ENCODE results near the gene LCTL. TPM values are rescaled to one million over a fixed set of nuclear protein-coding genes. Genes with fewer than 3 reads are reported as not detected.
"Not testable (repeated sequence)": the region's sequence is repeated elsewhere in the genome, so short reads cannot be mapped to it uniquely, and the experiment has no call there.

Gene LCTL
- total RNA-seq, 1 donor from 2014 or later, result 0.41 TPM

DNA sequence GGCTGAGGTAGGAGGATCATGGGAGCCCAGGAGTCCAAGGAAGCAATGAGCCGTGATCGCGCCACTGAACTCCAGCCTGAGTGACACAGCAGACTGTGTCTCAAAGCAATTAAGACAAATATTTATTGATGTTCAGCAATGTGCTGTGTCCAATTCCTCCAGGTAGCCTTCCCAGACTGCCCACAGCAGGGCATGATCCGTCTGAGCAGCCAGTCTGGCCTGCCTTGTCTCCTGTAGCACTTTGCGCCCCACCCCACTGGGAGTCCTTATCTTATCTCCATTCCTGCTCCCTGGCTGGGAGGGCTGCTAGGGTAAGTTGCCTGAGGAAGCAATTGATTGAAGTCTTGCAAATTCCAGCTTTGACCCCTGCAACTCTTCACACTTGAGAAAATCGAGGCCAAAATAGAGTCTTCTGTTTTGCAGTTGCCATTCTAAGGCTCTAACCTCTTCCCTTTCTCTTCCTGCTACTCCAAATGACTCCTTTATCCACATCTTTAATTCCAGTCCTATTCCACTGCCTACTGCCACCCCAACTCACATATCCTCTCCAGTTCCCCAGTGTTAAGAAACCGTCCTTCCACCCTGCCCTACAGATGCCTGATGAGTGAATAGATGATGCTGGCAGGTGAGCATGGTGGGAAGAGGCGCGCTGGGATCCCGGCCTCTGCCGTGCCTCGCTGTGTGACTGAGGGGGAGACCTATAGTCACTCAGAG, 26.9 kb upstream of the LCTL start:
- DNase-seq (ENCODE audit: low spot score in 2 of 2), result no peak
- FAIRE-seq, result no peak

DNA sequence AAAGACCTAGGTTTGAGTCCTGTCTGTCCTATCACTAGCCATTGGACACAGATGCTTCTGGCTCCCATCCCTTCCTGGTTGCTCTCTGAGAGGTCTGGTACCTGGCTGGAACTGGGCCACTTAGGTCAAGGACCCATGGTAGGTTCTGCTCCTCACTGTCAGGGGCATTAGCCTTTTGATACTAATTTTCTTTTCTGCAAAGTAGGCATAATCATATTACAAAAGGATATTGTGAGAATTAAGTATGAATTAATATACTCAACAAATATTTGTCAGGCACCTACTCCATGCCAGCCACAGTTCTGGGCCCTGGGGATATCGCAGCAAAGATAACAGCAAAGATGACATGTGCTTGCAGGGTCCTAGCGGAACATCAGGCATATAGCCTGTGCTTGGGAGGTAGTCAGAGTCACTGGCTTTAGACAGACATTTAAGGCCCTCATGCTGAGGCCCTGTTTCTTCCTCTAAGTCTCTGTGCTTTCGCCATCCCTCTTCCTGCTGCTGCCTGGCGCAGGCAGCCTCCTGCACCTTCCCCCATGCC, 25.6 kb upstream of the LCTL start:
- FAIRE-seq (no peak), DNase-seq (ENCODE audit: low spot score in 2 of 2) (no peak)

DNA sequence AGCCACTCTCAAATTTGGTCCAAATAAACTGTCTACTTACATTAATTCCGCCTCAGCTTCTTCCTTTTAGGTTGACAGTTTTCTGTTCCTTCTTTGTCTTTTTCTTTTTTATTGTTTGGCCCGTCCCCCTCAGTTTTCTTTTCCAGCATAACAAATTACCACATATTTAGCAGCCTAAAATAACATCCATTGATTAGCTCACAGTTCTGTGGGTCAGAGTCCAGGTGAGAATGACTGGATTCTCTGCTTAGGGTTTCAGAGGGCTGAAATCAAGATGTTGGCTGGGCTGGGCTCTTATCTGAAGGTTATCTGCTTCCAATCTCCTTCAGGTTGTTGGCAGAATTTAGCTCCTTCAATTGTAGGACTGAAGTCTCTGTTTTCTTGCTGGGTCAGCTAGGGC, 24.6 kb upstream of the LCTL start:
- no peak for FAIRE-seq
- DNase-seq (ENCODE audit: low spot score in 2 of 2), result no peak

DNA sequence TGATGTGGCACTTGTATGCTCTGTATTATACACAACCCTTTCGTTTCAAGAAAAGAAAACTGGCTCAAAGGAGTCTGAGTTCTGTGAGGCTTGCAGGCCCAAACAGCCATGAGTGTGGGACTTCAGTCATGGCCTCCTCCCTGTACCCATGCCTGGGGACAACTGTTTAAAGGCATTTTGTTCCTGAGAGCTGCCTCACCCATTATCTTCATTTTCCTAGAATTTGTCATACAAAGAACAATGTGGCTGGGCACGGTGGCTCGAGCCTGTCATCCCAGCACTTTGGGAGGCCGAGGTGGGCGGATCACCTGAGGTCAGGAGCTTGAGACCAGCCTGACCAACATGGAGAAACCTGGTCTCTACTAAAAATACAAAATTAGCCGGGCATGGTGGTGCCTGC, 23.6 kb upstream of the LCTL start:
- not testable (repeated sequence) for DNase-seq (ENCODE audit: low spot score in 2 of 2)

DNA sequence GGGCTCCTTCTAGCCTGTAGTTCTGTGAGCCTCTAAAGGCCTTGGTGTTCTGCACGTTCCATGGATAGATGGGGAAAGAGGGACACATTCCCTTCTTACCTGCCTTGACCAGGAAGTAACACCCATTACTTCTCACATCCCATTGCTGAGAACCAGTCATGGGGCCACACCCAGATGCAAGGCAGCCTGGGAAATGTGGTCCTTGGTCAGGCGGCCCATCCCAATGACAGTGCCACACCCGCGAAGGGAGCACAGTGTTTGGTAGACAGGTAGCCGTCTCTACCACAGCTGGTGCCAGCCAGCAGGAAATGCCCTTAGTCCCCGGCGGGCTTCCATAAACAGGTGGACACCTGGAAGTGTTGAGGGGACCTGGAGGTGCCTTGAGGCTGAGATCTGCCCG, 23.2 kb upstream of the LCTL start:
- DNase-seq (ENCODE audit: low spot score in 2 of 2) (no peak), FAIRE-seq (no peak)

More for the DNA sequence above, 23.6 kb upstream of the LCTL start:
- FAIRE-seq, result not testable (repeated sequence)

DNA sequence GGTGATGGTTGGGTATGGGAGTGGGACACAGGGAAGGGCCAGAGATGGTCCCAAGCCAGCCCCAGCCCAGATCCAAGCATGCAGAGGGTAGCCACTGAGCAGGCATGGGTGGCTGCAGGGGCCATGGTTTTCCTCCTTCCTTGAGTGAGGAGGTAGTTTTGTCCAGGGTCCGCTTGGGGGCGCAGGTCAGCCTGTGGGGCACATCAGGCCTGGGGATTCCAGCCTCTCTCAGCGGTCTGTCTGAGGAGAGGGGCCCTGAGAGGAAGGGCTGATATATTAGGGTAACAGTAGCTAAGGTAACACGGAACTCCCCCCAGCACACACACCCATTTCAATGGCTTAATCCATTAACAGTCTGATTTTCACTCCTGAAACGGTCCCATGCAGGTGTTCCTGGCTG, 22.7 kb upstream of the LCTL start:
- DNase-seq (ENCODE audit: low spot score in 2 of 2) (no peak), FAIRE-seq (no peak)

DNA sequence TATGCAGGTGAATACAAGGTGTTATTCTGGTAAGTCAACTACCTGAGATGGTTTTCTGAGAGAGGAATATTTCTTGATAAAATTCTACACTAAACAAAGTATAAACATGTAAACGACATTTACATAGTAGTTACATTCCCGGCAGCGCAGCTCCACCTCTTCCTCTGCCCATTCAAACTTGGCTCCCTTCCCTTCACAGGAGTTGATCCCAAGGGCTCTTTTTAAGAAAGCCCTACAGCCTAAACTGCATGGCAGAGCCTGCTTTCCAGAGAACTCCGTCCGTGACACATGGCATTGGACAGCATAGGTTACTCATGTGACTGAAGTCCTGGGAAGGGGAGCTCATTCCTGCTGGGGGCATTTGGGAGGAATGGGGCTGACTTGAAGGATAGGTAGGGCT, 22.0 kb upstream of the LCTL start:
- DNase-seq (ENCODE audit: low spot score in 2 of 2), result no peak
- FAIRE-seq, result no peak

DNA sequence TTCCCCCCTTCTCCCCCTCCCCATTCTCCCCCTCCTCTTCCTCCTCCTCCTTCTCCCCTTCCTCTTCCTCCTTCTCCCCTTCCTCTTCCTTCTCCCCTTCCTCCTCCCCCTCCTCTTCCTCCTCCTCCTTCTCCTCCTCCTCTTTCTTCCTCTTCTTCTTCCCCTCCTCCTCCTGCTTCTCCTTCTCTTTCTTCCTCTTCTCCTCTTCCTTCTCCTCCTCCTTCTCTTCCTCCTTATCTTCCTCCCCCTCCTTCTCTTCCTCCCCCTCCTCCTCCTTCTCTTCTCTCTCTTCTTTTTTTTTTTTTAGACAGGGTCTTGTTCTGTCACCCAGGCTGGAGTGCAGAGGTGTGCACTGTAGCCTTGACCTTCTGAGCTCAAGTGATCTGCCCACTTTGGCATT, 21.2 kb upstream of the LCTL start:
- no peak for DNase-seq (ENCODE audit: low spot score in 2 of 2)
- FAIRE-seq, result no peak

DNA sequence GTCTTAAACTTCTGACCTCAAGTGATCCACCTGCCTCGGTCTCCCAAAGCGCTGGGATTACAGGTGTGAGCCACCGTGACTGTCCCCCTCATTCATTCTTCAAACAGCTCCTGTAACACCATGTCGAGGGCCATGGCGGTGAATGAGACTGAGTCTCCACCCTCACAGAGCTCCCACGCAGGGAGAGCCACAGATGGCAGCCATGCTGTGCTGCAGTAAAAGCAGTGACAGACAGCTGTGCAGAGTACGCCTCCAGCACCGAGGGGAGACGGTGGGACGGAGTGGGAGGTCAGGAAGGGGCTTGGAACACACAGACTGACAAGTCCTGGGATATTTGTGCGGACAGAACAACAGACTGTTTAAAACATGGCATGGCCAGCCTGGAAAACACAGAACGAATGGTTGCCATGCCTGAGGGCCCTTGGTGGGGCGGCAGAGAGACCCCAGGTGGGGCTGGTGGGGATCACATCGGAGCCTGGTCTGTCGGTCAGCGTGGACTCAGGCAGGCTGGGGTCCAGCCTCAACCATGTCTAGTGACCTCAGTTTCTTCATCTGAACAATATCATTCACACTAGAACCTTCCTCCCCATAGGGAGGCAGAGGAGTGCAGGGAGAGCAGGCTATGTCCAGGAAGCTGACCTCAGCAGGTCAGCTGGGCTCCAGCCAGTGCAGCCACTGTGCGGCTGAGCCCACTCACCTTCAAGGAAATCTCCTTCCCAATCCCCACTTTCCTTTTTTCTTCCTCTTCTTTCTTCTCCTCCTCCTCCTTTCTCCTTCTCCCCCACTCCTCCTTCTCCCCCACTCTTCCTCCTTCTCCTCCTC, 20.6 kb upstream of the LCTL start:
- no peak for FAIRE-seq
- DNase-seq (ENCODE audit: low spot score in 2 of 2), result no peak

DNA sequence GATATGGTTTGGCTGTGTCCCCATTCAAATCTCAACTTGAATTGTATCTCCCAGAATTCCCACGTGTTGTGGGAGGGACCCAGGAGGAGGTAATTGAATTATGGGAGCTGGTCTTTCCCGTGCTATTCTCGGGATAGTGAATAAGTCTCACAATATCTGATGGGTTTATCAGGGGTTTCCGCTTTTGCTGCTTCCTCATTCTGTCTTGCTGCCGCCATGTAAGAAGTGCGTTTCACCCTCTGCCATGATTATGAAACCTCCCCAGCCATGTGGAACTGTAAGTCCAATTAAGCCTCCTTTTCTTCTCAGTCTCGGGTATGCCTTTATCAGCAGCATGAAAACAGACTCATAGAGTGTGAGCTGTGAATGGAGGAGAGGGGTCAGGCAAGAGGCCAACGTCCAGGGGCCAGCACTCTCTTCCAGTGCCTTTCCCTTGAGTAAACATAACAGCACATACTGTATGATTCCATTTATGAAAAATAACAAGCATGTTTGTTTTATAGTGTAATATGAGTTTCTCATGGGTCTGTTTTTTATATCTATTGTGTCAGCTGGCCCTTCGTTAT, 16.3 kb upstream of the LCTL start:
- FAIRE-seq, result no peak
- no peak for DNase-seq (ENCODE audit: low spot score in 2 of 2)

DNA sequence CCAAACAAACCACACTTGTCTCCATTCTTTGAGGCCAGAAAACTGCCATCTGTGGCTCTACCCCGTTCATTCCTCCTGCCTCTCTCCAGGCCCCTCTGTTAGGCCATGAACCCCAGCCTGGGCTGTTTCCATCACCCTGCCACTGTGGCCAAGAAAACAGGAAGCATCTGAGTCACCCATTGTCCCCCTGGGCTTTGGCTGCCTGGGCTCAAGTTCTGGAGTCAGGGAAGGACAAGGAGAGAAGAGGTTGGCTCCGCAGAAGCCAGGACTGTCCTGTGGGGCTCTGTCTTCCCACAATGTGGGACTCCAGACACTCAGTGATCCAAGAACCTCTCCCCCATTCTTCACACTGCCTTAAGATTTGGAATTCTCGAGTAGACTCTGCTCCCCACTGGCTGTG, 14.8 kb upstream of the LCTL start:
- no peak for FAIRE-seq
- DNase-seq (ENCODE audit: low spot score in 2 of 2), result no peak

DNA sequence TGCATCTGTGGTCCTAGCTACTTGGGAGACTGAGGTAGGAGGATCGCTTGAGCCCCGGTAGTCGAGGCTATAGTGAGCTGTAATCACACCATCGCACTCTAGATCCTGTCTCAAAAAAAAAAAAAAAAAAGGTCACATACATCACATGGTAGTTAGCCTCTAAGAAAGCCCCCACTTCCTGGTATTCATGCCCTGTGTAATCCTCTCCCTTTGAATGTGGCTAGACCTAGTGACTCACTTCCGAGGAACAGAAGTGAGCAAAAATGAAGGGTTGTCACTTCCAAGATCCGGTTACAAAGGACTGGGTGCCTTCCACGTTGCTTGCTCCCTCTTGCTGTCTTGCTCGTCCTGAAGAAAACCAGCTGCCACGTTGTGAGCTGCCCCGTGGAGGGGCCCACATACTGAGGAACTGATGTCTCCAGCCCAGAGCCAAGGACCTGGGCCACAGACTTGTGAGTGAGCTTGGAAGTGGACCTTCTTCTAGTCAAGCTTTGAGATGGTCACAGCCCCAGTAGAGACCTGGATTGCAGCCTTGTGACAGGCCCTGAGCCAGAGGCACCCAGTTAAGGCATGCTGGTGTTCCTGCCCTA, 12.6 kb upstream of the LCTL start:
- no peak for FAIRE-seq
- no peak for DNase-seq (ENCODE audit: low spot score in 2 of 2)

DNA sequence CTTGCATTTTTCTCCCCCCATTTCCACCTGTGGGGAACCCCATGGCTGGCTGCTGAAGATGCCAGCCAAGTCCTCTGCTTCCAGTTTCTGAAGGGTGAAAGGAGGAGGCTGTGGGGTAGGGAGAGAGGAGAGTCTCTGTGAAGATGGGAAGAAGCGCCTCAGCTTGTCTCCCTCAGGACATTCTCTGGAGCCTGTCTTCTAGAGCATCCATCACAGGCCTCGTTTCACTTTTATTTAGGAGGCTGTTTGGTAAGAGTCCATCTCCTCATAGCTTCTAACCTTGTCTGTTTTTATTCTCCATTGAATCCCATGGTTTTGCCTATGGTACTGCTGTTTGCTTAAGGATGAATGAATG, 8.8 kb upstream of the LCTL start:
- DNase-seq (ENCODE audit: low spot score in 2 of 2) (no peak), FAIRE-seq (no peak)

DNA sequence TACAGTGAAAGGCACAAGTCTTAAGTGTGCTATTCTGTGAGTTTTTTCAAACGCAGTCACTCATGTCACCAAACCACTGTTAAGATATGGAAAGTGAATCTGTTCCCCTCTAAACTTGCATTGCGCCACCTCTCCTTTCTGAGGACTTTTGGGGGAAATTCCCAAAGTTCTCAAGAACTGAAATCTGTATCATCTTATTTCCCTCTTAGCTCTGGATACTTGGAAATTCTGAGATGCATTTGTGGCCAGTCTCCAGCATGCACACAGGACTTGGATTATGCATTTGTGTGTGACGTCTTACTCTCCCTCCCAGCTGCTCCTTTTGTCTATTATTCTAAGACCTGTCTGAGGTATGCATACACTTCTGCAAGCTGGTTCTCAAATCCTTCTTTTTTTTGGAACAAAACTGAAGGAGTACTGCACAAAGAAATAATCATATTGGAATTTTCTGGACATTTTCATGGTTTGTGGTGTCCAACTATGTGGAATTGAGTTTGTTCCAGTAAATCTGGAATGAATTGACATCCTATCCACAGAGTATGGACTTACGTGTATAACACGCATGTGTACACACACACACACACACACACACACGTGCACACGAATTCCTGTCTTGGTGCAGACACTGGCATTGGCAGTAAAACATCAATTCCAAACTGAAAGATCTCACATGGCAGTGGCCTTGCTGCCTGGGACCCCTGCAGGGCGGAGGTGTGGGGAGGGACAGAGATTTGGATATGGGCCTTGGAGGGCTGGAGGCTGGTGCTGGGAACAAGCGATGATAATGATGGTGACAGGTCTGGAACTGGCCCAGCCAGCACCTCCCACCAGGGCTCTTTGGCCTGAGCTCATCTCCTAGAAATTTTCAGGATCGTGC, 8.2 kb upstream of the LCTL start:
- DNase-seq (ENCODE audit: low spot score in 2 of 2), result no peak

DNA sequence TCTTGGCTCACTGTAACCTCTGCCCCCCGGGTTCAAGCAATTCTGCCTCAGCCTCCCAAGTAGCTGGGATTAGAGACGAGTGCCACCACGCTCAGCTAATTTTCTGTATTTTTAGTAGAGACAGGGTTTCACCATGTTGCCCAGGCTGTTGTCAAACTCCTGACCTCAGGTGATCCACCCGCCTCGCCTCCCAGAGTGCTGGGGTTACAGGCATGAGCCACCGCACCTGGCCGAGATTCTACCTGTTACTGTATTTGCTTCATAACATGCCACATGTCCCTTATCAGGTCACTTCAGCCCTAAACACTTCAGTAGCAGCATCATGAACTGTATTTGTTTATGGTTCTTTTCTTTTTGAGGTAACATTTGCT, 7.5 kb upstream of the LCTL start:
- no peak for FAIRE-seq
- no peak for DNase-seq (ENCODE audit: low spot score in 2 of 2)

More for the DNA sequence above, 8.2 kb upstream of the LCTL start:
- no peak for FAIRE-seq

DNA sequence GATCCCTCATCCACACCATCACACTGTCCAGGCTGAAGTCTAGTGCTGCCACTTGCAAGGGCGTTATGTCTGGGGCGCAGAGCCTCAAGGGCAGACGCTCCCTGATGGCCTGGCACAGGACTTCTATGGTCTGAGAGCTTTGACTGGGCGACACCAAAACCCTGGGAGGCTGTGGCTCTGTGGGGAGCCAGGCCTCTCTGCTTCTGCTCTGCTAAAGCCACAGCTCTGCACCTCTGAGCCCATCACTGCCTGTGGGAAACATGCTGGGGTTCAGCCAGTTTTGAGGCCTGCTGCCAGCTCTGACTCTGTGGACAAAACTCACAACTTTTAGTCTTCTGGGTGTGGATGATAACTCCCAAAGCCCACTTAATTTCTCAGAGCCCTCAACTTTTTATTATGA, 6.3 kb upstream of the LCTL start:
- DNase-seq (ENCODE audit: low spot score in 2 of 2) (no peak), FAIRE-seq (no peak)

DNA sequence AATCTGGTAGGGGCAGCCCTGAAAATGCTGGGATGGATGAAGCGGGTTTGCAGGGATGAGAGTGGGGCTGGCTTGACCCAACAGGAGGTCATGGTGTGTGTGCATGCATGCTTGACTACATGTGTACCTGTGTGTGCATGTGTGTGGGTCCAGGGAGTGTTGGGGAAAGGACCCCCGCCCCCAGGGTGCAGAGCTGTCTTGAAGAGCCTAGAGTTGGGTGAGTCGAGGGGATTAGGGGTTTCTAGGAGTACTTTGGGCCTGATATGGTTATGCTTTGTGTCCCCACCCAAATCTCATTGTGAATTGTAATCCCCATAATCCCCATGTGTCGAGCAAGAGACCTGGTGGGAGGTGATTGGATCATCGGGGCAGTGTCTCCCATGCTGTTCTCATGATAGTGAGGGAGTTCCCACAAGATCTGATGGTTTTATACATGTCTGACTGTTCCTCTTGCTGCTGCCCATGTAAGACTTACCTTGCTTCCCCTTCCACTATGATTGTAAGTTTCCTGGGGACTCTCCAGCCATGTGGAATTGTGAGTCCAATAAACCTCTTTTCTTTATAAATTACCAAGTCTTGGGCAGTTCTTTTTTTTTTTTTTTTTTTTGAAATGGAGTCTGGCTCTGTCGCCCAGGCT, 5.2 kb upstream of the LCTL start:
- FAIRE-seq (no peak), DNase-seq (ENCODE audit: low spot score in 2 of 2) (no peak)

DNA sequence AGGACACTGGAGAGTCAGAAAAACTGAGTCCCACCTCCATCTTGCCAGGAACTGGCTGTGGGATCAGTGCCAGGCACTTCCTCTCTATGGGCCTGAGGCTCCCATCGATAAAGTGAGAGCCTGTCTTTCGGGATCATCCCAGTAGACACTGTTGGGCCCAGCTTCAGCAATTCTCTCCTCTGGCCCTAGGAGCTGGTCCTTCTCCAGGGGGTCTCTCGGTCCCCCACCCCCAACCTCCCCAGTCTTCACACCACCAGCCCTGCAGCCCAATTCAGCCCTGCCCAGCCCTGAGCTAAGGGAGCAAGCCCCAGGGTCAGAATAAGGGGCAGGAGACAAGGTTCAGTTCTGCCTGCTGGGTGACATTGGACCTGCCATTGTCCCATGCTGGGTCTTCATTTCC, 4.5 kb upstream of the LCTL start:
- DNase-seq (ENCODE audit: low spot score in 2 of 2), result no peak

DNA sequence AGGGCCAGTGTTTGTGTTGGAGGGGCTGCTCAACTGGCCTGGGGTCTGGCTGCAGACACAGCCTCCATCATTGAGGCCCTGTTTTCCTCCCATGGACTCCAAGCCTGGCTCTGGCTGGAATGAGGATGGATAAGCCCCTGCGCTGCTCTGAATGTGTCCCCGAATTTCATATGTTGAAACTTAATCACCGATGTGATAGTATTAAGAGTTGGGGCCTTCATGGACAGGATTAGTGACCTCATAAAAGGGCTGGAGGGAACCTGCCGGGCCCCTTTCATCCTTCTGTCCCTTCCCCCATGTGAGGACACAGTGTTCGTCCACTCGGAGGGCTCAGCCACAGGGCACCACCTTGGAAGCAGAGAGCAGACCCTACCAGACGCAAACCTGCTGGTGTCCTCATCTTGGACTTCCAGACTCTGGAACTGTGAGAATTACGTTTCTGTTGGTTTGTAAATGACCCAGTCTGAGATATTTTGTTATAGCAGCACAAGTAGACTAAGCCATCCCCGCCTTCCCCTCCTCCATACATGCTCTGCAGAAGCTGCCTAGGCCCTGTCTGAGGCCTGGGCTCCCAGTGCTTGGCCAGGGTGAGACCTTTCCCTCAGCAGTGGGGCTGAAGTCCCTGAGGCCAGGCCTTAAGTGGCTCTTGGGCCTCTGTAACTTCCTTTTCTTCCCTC, 3.8 kb upstream of the LCTL start:
- no peak for FAIRE-seq
- no peak for DNase-seq (ENCODE audit: low spot score in 2 of 2)

More for the DNA sequence above, 4.5 kb upstream of the LCTL start:
- FAIRE-seq, result no peak

Measured in frontal cortex (tissue), 4 donors.